DLD1 (cell line): ENCODE results near the gene XPNPEP1.

Experiments used
- in situ Hi-C: cut with HindIII; loops from 2 replicates; pipeline ENCODE4 v1.10.0; 2017; ENCODE audit warnings: low sequenced_read_pairs

The XPNPEP1 gene

DNA sequence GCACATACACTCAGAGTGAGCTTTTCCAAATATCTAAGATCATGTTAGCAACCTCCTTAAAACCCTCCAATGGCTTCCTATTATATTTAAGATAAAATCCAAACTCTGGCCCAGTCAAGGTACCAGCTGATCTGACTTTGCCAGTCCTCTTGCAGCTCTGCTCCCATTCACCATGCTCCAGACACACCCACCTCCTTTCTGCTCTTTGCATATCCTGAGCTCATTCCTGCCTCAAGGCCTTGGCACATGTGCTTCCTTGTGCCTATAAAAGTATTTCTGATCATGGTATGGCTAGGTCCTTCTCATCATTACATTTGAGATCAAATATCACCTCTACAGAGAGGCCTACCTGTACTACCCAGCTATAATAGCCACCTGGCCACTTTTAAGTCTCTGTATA lies 27.5 kb downstream of the XPNPEP1 start:
- in situ Hi-C loops: loop anchor here (10.0 kb wide), 1 partner anchor 99 kb away; no protein-coding TSS in a partner anchor

DNA sequence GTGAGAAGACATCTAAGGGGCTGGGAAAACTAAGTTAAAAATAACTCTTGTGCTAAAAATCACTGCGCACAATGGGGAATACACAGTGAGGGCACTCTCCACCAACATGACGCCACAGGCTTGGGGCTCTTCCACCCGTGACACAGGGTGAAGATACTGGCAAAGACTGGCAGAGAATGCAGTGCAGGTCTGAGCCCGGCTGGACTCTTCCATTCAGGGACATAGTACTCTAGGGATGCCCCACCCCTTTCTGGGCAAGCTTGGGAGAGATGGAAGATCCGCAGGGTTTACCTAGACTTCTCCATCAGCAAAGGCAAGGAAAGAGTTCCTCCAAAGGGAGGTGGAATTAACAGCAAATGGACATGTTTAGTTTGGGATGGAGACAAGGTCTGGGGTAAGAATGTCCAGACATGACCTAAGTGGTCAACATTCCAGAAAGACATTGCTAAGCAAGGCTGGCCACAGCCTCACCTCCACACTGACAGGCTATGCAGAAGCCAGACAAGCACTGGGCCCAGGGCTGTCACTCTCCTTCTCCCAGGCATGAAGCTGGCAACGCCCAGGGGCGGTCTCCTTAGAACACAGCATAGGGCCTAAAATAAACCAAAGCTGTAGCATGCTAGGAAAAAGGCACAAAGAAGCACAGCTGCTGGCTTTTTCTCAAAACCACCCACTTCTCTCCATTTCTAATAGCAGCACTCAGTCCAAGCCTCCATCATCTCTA lies 28.1 kb downstream of the XPNPEP1 start:
- in situ Hi-C loops: loop anchor here (10.0 kb wide), 1 partner anchor 100 kb away; no protein-coding TSS in a partner anchor

DNA sequence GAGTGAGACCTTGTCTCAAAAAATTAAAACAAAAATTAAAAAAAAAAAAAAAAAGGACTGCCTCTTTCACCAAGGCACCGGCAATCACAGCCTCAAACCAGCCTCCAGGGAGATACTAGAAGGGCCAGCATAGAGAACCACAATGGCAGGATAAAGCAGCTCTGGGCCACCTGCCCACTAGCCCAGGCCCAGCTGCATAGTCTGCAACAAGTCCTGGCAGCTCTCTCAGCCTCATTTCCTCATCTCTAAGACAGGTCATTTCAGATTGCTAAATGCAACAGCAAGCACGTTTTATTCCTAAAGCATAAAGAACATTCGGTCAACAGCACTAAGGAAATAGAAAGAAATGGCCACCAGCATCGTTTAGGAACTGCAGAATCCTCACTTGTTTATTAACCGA lies 28.8 kb downstream of the XPNPEP1 start:
- in situ Hi-C loops: loop anchor here (10.0 kb wide), 1 partner anchor 100 kb away; no protein-coding TSS in a partner anchor

DNA sequence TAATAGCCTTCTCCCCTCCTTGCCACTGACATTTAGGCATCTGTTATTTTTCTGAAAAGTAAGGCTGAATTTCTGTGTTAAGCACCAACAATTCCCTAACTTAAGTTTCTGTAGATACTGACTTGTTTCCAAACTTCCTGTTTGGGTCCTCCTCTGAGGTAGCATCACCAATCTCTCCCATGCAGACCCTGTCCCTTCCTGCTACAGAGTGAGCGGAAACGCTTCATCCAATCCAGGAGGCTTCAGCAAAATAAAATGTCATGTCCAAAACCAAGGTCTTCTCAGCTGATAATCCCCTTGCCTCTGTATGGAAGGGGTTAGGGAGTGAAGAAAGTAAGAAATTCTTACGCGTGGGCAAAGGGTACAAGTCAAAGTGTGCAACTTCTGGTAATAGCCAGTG lies 29.9 kb downstream of the XPNPEP1 start:
- in situ Hi-C loops: loop anchor here (10.0 kb wide), 1 partner anchor 101 kb away; no protein-coding TSS in a partner anchor

DNA sequence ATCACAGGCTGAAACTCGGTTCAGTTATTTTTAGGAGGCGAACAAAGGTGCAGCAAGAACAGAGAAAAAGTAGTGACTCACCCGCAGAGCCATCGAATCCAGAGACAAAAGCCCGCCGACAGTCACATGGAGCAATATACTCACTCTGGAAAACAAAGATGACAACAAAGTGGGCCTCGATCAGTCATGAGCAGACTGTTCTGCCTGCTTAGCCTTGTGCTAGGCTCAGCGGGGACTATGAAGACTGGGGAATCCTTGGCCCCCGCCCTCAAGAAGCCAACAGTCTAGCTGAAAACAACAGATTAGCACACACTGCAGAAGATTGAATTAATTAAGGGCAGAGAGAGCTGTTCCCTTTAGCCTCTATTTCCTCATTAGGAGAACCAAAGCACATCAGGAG lies 30.4 kb downstream of the XPNPEP1 start:
- in situ Hi-C loops: loop anchor here (10.0 kb wide), 1 partner anchor 102 kb away; no protein-coding TSS in a partner anchor

DNA sequence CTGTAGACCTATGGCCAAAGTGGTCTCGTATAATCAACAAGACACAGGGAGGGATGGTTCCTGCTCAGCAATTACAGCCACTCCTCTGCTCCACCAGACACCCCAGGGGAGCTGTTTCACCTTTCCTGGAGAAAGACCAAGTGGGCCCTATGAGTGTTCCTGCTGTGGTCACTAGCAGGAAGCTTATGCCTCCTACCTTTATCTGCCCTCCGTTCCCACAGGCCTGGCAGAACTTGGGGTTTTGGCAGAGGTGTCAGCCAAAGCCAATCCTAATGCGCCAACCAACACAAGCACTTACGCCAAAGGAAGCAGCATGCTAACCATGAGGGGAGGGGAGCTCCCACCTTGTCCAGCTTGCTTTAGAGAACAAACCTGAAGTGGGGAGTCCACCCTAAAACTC lies 31.2 kb downstream of the XPNPEP1 start:
- in situ Hi-C loops: loop anchor here (10.0 kb wide), 1 partner anchor 103 kb away; no protein-coding TSS in a partner anchor

DNA sequence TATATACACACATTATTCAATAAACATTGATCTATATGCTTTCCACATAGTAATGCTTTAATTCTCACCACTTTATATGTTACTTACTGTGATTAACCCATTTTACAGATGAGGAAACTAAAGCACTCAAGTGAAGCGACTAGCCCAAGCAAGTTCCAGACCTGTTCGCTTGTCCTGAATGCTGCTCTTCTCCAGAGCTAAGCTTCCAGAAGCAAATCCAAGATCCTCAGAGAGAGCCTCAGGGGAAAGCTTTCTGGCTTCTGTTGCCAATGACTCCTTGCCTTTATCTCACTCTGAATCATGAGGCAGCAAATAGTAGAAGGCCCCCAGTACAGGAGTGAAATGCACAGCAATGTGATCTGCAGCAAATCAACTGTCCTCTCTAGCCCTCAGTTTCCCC lies 32.2 kb downstream of the XPNPEP1 start:
- in situ Hi-C loops: loop anchor here (10.0 kb wide), 1 partner anchor 104 kb away; no protein-coding TSS in a partner anchor

DNA sequence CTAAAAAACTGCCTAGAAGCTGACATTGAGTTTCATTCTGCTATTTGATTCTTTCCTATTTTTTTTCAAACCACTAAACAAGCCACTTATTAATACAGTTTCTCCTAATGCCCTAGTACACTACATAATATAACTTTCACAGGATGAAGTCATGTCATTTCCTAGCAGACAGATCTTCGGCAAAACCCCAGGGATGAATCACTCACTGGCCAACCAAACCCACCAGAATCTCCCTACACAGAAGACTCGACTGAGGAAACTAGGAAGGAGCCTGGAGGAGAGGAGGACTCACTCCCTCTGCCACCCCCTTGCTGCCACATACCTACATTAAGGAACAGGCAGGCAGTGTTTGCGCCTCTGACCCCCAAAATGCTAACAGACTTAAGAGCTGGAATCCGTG lies 33.4 kb downstream of the XPNPEP1 start:
- in situ Hi-C loops: loop anchor here (10.0 kb wide), 1 partner anchor 105 kb away; no protein-coding TSS in a partner anchor

DNA sequence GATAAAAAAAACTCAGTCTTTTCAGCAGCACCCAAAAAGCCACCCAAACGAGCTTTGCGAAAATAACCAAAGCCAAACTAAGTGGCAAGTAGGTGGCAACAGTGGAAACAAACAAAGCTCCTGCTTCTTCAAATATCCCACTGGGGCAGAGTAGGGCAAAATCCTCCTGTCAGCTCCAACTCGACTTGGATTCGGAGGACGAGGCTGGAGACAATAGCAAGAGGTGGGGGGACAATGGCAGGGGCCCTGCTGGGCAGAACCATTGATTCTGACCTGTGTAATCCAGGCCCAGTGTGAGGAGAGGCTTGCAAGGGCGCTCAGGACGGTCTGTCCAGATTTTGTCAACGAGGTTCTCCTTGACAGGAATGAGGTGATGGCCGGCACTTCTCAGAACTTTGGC lies 35.5 kb downstream of the XPNPEP1 start:
- in situ Hi-C loops: no loop called here

DNA sequence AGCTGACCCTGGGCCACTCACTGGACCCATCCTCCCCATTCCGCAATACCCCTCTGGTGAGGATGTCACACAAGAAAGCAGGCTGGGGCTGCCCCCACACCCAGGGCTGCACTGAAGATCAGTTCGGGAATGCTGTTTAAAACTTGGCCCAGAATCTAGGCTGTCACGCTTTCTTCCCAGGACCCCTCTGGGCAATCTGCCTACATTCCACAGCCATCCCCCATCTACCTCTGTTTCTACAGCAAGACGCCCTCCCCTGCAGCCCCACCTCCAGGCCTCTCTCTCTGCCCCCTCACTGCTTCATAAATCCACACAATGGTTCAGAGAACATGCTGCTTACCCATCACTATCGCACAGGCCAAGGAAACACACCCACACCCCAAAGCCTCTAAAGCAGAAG lies 36.1 kb downstream of the XPNPEP1 start:
- in situ Hi-C loops: no loop called here

DNA sequence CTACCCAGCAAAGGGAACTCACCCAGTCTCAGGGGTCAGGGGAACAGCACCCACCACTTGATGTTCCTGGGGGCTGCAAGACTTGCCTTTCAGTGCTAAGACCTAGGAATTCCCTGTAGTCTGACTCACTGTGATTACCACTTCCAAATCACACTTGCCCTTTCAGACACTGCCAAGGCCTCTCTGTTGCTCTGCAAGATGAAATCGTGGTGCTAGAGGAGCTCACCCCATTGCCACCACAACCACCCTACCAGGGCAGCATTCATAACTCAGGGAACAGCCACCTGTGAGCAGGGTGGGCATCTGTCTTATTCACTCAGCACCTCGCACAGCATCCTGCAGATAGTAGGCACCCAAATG lies 36.5 kb downstream of the XPNPEP1 start:
- in situ Hi-C loops: no loop called here

DNA sequence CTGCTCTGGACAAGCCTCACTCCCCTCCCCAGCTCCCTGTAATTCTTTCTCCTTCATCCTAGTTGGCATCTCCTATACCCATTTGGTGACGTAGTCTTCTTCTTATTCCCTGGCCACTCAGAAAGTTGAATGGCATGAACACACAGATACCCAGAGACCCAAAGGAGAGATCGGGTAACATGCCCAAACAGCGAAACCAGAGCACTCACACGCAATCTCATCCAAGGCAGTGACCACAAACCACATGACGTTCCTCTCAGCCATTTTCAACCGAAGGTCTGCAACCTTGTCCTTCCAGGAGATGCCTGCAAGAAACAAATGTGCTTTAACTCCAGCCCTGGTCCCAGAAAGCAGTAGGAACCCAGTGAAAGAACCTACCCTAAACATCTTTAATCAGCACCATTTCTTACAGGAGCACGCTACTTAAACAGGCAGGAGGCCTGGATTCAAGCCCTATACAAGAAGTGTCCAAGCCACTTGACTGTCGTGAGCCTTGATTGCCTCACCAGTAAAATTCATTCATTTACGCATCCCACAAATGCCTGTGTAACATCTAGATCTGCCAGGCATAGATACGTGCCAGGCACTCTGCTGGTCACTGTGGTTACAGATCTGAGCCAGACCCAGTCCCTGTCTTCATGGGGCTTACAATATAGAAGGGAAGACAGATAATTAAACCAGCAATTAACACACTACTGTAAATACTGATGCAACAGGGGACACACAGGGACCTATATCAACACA lies 37.1 kb downstream of the XPNPEP1 start:
- in situ Hi-C loops: no loop called here

DNA sequence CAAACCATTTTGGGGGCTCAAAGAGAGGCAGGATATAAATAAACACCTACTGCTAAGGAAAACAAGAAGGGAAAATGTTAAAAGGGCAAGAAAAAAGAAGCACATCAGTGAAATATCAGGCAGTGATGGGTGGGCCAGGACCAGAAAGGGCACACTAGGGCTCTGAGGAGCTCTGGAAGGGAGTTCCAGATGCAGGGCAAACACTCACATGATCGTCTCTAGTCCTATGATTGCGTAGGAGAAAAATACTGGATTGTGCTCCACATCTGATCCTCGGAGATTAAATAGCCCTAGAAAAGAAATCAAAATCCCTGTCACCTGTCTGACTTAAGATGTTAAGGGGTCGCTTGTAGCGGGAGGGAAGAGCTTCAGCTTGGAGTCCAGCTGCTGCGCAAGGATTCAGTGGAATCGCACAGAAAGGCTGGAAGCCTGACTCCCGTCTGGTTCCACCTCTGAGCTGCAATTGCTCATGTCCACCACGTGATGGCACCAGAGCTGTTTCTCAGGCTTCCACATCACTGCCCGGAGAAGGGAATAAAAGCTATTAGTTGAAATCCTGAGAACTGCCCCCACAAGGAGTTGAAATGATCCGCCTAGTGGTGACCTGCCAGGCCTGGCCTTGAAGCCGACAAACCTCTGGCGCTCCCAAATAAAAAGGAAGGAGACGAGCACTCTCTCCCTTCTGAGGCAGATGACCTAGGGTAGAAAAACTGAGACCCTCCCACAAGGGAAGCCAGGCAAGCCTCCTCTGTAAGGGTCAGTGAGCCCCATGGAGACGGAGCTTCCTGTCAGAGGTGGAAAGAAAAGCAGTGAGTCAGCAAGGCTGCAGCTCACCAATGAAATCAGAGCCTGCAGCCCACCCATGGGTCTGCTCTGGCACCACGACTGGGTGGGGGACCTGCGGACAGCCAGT lies 39.2 kb downstream of the XPNPEP1 start:
- in situ Hi-C loops: no loop called here

DNA sequence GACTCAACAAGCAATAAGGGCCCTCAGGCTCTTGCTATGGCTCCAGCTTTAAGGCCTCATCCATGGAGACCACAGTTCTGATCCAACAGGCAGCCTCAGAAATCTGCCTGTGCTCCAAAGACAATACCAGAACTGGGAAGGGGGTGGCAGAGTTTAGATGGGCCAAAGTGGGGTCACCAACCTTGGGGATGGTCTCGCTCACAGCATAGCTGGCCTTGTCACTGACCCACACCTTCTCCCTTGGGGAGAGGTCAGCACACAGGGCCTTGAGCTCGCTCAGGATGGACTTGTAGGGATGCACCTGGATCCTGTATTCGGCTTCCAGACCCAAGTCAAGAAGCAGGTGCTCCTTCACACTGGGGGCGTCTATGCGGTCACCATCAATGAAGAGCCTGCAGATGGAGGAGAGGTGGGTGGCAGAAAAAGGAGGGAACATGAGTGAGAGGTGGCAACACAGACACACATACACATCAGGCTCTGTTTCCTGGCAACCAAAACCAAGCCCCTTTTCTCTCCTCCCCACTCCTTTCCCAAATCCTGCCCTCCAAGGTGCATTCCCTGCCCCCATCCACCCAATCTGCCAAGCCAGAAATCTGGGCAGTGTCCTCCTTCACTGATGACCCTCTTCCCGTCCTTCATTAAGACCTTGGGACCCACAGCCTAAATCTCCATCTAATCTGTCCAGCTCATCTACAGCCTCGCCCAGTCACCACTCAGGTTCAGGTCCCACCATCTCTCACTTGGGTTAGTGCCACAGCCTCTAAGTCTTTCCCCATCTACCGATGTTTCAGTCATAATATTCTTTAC lies 40.9 kb downstream of the XPNPEP1 start:
- in situ Hi-C loops: no loop called here

DNA sequence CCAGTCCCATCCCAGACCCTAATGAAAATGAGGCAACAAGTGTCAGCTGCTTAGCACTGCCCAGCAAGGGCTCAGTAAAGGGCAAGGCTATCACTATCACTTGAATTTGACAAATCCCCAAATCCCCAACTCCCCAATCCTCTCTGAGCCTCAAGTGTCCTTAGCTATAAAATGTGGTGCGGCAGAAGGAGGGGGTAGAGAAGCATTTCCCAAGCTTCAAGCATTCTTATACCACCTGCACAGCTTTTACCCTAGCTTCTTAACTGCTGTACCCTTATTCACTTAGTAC lies 41.6 kb downstream of the XPNPEP1 start:
- in situ Hi-C loops: no loop called here

DNA sequence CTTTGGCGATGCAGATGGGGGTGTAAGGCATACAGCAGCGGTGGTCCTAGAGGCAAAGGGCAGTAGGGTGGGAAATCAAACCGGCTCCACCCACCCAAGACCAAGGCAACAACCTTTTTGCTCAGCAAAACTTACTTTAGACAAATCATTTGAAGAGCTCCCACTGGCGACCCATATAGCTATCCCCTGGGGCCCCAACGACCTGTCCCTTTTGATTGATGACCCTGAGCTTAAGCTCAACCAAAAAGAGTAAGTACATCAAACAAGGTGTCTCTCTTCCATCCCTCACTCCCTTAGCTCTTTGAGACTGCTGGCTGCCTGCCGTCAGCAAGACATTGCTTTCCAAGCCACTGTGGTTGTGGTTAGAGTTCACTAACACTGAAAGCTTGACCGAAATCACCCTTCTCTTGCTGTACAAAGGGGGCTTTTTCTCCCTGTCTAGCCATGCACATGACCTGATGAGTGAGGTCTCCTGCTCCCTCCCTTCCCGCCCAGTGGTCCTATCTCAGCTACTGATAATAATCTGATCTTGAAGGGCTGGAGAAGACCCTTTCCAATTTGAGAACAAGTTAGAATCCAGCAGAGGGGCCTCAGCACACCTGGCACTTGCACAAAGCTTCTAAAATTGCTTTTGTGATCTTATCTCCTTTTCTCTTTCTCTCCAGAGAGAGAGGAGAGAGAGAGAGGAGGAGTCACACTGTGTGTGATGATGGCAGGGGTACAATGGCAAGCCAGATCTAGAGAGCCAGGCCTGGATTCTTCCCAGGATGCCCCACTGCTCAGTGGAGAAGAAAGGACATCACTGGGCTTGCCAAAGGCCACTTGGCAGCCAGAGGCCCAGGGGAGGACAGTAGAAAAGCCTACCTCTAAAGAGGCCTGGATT lies 42.2 kb downstream of the XPNPEP1 start:
- in situ Hi-C loops: no loop called here

DNA sequence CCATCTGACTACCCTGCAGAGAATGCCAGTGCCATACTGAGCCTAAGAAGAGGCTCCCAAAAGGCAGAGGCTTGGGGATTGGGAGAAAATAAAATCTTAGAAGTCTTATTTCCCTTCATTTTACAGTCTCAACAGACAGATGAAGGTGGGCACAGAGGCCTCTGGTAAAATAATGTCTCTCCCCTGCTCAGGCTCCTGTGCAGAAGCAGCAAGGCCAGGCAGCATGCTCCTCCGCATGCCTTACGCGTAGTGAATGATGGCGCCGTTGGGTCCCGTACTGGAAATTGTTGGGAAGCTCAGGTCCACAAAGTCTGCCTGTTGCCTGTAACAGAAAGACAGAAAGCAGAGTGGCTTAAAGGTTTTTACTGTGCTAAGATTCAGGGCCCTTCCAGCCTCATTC lies 45.8 kb downstream of the XPNPEP1 start:
- in situ Hi-C loops: no loop called here

DNA sequence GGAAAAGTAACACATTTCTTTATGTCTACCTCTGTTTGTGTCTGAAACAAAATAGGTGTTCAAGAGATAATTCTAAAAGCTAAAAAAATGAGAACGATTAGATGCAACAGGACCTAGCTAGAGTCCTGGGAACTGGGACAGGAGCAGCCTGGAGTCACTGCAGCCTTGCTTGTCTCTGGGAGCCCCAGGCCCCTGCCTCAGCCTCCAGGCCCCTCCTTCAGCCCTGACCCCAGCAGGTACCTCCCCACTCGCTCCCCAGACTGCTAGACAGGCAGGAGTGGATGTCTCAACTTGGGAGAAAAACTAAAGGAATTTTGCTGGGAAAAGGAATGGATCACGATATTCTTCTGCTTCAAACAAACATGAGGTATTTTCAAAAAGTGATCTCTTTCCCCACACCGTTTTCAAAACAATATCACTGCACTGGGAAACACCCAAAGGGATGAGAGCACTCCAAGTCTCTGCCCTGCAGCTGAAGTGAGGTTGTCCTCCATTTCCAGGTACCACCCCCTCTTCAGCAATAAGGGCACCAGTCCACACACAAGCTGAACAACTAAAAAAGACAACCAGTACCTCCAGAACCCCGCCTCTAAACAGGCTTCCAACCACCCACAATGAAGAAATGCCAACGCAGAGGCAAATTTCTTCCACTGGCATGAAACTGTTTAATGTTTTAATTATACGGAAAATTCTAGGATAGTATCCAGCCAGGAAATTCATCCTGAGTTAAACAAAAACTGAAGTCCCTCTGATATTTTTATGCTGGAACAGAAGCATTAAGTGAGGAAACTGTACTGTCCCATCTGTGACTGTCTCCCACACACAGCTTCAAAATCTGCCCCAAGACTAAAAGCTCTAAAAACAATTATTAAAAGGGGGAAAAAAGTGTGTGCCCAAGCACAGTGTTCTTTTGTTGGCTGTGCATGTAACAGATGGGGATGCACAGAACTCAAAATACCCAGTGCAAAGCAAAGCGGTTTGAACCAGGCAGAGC lies 47.2 kb downstream of the XPNPEP1 start:
- in situ Hi-C loops: no loop called here
